Endothelial cell of umbilical vein (primary cell): ENCODE data around the gene HOXA13. TPM values are rescaled to one million over a fixed set of nuclear protein-coding genes. Genes with fewer than 3 reads are reported as not detected.

ENCODE experiments used
- BruUV-seq: library from RNA; stranded (reverse); fragments of 400-500 nt; replicated peaks from 2 replicates; lab custom pipeline; 2021; lab: Mats Ljungman, UMichigan
- CTCF ChIA-PET: fragments of 300-600, 350-600 bp; sonication (Branson Sonifier 250); formaldehyde crosslinking; loops from one replicate; lab custom pipeline; 2021; ENCODE audit warnings: antibody characterized with exemption, inconsistent platforms; lab: Charles Lee
- POLR2A ChIA-PET: fragments of 300-600, 350-600 bp; sonication (Branson Sonifier 250); formaldehyde crosslinking; loops from one replicate; lab custom pipeline; 2021; ENCODE audit warnings: antibody characterized with exemption, inconsistent platforms; lab: Charles Lee
- DNase-seq: peaks from one replicate; pipeline ENCODE4 v3.0.0-alpha.2; 2011; ENCODE audit warnings: low read depth, low spot score
- FAIRE-seq: peaks from 2 replicates; lab custom pipeline; 2011; peaks lifted over from hg19 to GRCh38; lab: Jason Lieb, UNC
- H2AFZ ChIP-seq: 2 replicates; pipeline ENCODE4 v1.6.0; 2012; ENCODE audit warnings: low read depth, low read length, control low read depth, inconsistent platforms
- H3K27ac ChIP-seq: 2 replicates; pipeline ENCODE4 v1.5.1; 2011; ENCODE audit warnings: low read depth, mild to moderate bottlenecking, control low read depth, low read length, moderate library complexity; ENCODE audit not compliant: insufficient read depth
- H3K27me3 ChIP-seq, 2 experiments: 2 replicates each; pipeline versions ENCODE4 v1.6.0 to v1.6.1; 2011; ENCODE audit warnings: low read length in 2 of 2, mixed read lengths in 1 of 2; ENCODE audit not compliant: control insufficient read depth in 2 of 2, insufficient read depth in 2 of 2
- H3K36me3 ChIP-seq, 2 experiments: 2 replicates in 1 of 2; 3 replicates in 1 of 2; pipeline ENCODE4 v1.5.1; 2011; ENCODE audit warnings: low read length in 2 of 2, mild to moderate bottlenecking in 1 of 2, moderate library complexity in 1 of 2; ENCODE audit not compliant: control insufficient read depth in 2 of 2, insufficient read depth in 2 of 2; ENCODE audit errors: extremely low read depth in 1 of 2
- H3K4me1 ChIP-seq: 3 replicates; pipeline ENCODE4 v1.5.1; 2011; ENCODE audit warnings: mild to moderate bottlenecking, low read length; ENCODE audit not compliant: control insufficient read depth, insufficient read depth; ENCODE audit errors: extremely low read depth
- H3K4me2 ChIP-seq: 2 replicates; pipeline ENCODE4 v1.6.1; 2011; ENCODE audit warnings: low read length, control low read depth, mixed read lengths; ENCODE audit not compliant: insufficient read depth
- H3K4me3 ChIP-seq, 3 experiments: fragments of 200-600 bp in 1 of 3; sonication (generic), shearing (Covaris generic) in 1 of 3; replicated peaks in 1 of 3; 2 replicates each; pipeline ENCODE4 v1.5.1; 2011 to 2016; ENCODE audit warnings: control low read depth in 3 of 3, low read length in 3 of 3, mild to moderate bottlenecking in 2 of 3, inconsistent platforms in 1 of 3, low read depth in 1 of 3, moderate library complexity in 1 of 3; ENCODE audit not compliant: insufficient read depth in 1 of 3
- H3K79me2 ChIP-seq: 2 replicates; pipeline ENCODE4 v1.6.0; 2012; ENCODE audit warnings: low read length, inconsistent platforms; ENCODE audit not compliant: control insufficient read depth, insufficient read depth
- H3K9ac ChIP-seq: replicated peaks from 2 replicates; pipeline ENCODE3; 2011; ENCODE audit warnings: low read length, control low read depth; ENCODE audit not compliant: insufficient read depth; ENCODE audit errors: extremely low read depth
- H3K9me1 ChIP-seq: replicated peaks from 3 replicates; pipeline ENCODE4 v1.6.0; 2011; ENCODE audit warnings: mild to moderate bottlenecking, low read length; ENCODE audit not compliant: control insufficient read depth, insufficient read depth; ENCODE audit errors: extremely low read depth
- H3K9me3 ChIP-seq: replicated peaks from 2 replicates; pipeline ENCODE4 v1.5.1; 2012; ENCODE audit warnings: low read length, inconsistent platforms; ENCODE audit not compliant: control insufficient read depth, insufficient read depth
- H4K20me1 ChIP-seq: replicated peaks from 2 replicates; pipeline ENCODE3; 2011; ENCODE audit warnings: mild to moderate bottlenecking, low read length; ENCODE audit not compliant: control insufficient read depth, insufficient read depth; ENCODE audit errors: extremely low read depth
- EZH2 ChIP-seq: IDR thresholded peaks from 2 replicates; pipeline ENCODE4 v1.6.1; 2012; ENCODE audit warnings: borderline replicate concordance, low read depth, mild to moderate bottlenecking, moderate library complexity, low read length, inconsistent platforms; ENCODE audit not compliant: severe bottlenecking
- MAX ChIP-seq: IDR thresholded peaks from 2 replicates; pipeline ENCODE4 v1.6.1; 2011; ENCODE audit not compliant: insufficient read depth, insufficient read length
- POLR2AphosphoS5 ChIP-seq: IDR thresholded peaks from 2 replicates; pipeline ENCODE4 v1.6.1; 2012; ENCODE audit warnings: low read depth, mild to moderate bottlenecking, control low read depth, low read length, moderate library complexity; ENCODE audit not compliant: insufficient read depth
- dilution Hi-C: fragments of 300-500 bp; cut with MboI; formaldehyde crosslinking; loops from one replicate; pipeline ENCODE4 v1.15.0; 2019; ENCODE audit warnings: low sequenced_read_pairs; ENCODE audit not compliant: extremely low pct_ligation_motif_present
- intact Hi-C: fragments of 100-400 bp; cut with micrococcal nuclease; formaldehyde crosslinking; loops from one replicate; pipeline ENCODE4 v1.10.0; 2022
- polyA plus RNA-seq, 4 experiments: library from polyadenylated mRNA; depleted of rRNA in 3 of 4; stranded (reverse) in 3 of 4; unstranded in 1 of 4; fragments of >200 nt; gene quantifications; 2 replicates each; pipeline versions ENCODE4 v1.2.1 to v1.2.3, GENCODE V29; 2011 to 2012; ENCODE audit warnings: missing spikeins in 1 of 4
- total RNA-seq: library from RNA; stranded (reverse); gene quantifications from 2 replicates; pipeline ENCODE4 v1.2.3, GENCODE V29; 2021

Gene HOXA13
- total and polyA plus RNA-seq, 2 donors (not counting 3 experiments of a cell fraction or from before 2014, with no cell fraction given) = 0.22 TPM; not detected in 1

GRCh38 chr7:27180431-27181420, 19.2 kb downstream of the HOXA13 start:
- Histone ChIP-seq H3K4me3 (peak overlapping the region in 2 of 3 experiments; percentile 53 to 94), H3K9me1 (no peaks in the 10 kb centered on the region), H3K9me3 (no peaks in the 10 kb centered on the region), H2AFZ (peak overlapping the region; percentile 23), H3K9ac (no peak overlapping the region), H4K20me1 (no peaks in the 10 kb centered on the region), H3K4me1 (peaks cover 62% of the 10 kb centered on the region), H3K27ac (peak overlapping the region; percentile 96), H3K4me2 (peak overlapping the region; percentile 13), H3K79me2 (peaks cover 92% of the 10 kb centered on the region), H3K27me3 (no peaks in the 10 kb centered on the region), H3K36me3 (no peaks in the 10 kb centered on the region)
- no peak for TF ChIP-seq EZH2
- TF ChIP-seq MAX = no peak
- no peak for TF ChIP-seq POLR2AphosphoS5
- intact Hi-C loops (no loop called here), dilution Hi-C loops (no loop called here)
- no TSS peak for BruUV-seq
- ChIA-PET POLR2A (interaction anchor here (1.1 to 1.4 kb wide), 2 partner anchors 13 to 74 kb away, joined by 3 to 5 read pairs; no protein-coding TSS in a partner anchor), CTCF (interaction anchor here (0.6 to 8.0 kb wide), 36 partner anchors 8 to 1319 kb away, joined by 3 to 86 read pairs (median 6); partner anchors contain the start of genes HOXA3, HOXA4, HOXA5 and HOXA6)
- no peak for FAIRE-seq
- DNase-seq = peak; percentile 11
